ENCODE data around the gene TCTN2. TPM values are rescaled to one million over a fixed set of nuclear protein-coding genes. Genes with fewer than 3 reads are reported as not detected.

The TCTN2 gene
- total RNA-seq, 4 donors from 2014 or later = 21.3 to 34.5 (median 27.1) TPM

GRCh38 chr12:123715195-123715594 lies 44.3 kb downstream of the TCTN2 start:
- Histone ChIP-seq H3K4me1 (peaks cover 18 to 19% of the 10 kb centered on the region in 2 donors), H3K27ac (no peak overlapping the region), H3K27me3 (no peaks in the 10 kb centered on the region), H3K36me3 (no peaks in the 10 kb centered on the region), H3K9me3 (no peaks in the 10 kb centered on the region), H3K4me3 (replicated peaks in 1 of 3) (no peak overlapping the region)
- TF ChIP-seq POLR2A (IDR thresholded peaks at IDR 0.05) = no peak
- WGBS, 2 donors = 47 to 71% methylated on average over 2 of the region's 2 CpGs
- DNase-seq = no peak
- intact Hi-C loops (cut with DNase I) = no loop called here

- DNase-seq = no peak
- H3K4me1 ChIP-seq = peaks cover 13 to 24% of the 10 kb centered on the region in 2 donors
- peaks cover 3 to 7% of the 10 kb centered on the region in 2 donors for H3K36me3 ChIP-seq
- no peak overlapping the region for H3K27ac ChIP-seq
- no peaks in the 10 kb centered on the region for H3K27me3 ChIP-seq
- no peaks in the 10 kb centered on the region for H3K9me3 ChIP-seq
- no peak for TF ChIP-seq POLR2A (IDR thresholded peaks at IDR 0.05)
- intact Hi-C loops (cut with DNase I) = no loop called here
- H3K4me3 ChIP-seq (replicated peaks in 1 of 3) = no peak overlapping the region
- WGBS, 2 donors = 94 to 95% methylated on average over 3 of the region's 3 CpGs
Observed at GRCh38 chr12:123717350-123717749, 46.4 kb downstream of the TCTN2 start.

- no peak for DNase-seq
- intact Hi-C loops (cut with DNase I) = no loop called here
- H3K9me3 ChIP-seq = no peaks in the 10 kb centered on the region
- H3K27me3 ChIP-seq = no peaks in the 10 kb centered on the region
- H3K4me3 ChIP-seq (replicated peaks in 1 of 3) = no peak overlapping the region
- peaks cover 0 to 5% of the 10 kb centered on the region in 2 donors for H3K4me1 ChIP-seq
- TF ChIP-seq CTCF (IDR thresholded peaks at IDR 0.05) = no peak
- TF ChIP-seq POLR2A (IDR thresholded peaks at IDR 0.05) = no peak
- WGBS, 2 donors = 96 to 97% methylated on average over 5 of the region's 5 CpGs
- peak overlapping the region in 1 of 3 donors; percentile 25 for H3K27ac ChIP-seq
- H3K36me3 ChIP-seq = peaks cover 8 to 18% of the 10 kb centered on the region in 2 donors
Observed at GRCh38 chr12:123720141-123720814, 49.4 kb downstream of the TCTN2 start.

GRCh38 chr12:123721245-123721644 lies 50.3 kb downstream of the TCTN2 start:
- TF ChIP-seq POLR2A (IDR thresholded peaks at IDR 0.05) (no peak), CTCF (IDR thresholded peaks at IDR 0.05) (no peak)

GRCh38 chr12:123723011-123723410 lies 52.1 kb downstream of the TCTN2 start:
- intact Hi-C loops (cut with DNase I) = no loop called here
- Histone ChIP-seq H3K27me3 (no peaks in the 10 kb centered on the region), H3K36me3 (peaks cover 13 to 32% of the 10 kb centered on the region in 2 donors), H3K4me3 (replicated peaks in 1 of 3) (no peak overlapping the region), H3K4me1 (peaks cover 0 to 5% of the 10 kb centered on the region in 2 donors), H3K27ac (no peak overlapping the region), H3K9me3 (no peaks in the 10 kb centered on the region)
- WGBS, 2 donors = 82 to 87% methylated on average over 8 of the region's 8 CpGs
- TF ChIP-seq CTCF (IDR thresholded peaks at IDR 0.05) (no peak), POLR2A (IDR thresholded peaks at IDR 0.05) (no peak)
- no peak for DNase-seq

More at GRCh38 chr12:123721245-123721644, 50.3 kb downstream of the TCTN2 start:
- H3K9me3 ChIP-seq = no peaks in the 10 kb centered on the region
- peaks cover 0 to 5% of the 10 kb centered on the region in 2 donors for H3K4me1 ChIP-seq
- WGBS, 2 donors = 100% methylated on average over 2 of the region's 2 CpGs; no CpG with 5 or more reads in 1 of the 2 donors
- intact Hi-C loops (cut with DNase I) = no loop called here
- H3K27ac ChIP-seq = no peak overlapping the region
- H3K27me3 ChIP-seq = no peaks in the 10 kb centered on the region
- H3K36me3 ChIP-seq = peaks cover 8 to 18% of the 10 kb centered on the region in 2 donors
- no peak overlapping the region for H3K4me3 ChIP-seq (replicated peaks in 1 of 3)
- DNase-seq = no peak

- no peak overlapping the region for H3K4me3 ChIP-seq (replicated peaks in 1 of 3)
- peaks cover 0 to 5% of the 10 kb centered on the region in 2 donors for H3K4me1 ChIP-seq
- no peak for DNase-seq
- WGBS, 2 donors = 85 to 93% methylated on average over 5 of the region's 5 CpGs
- H3K27ac ChIP-seq = no peak overlapping the region
- H3K27me3 ChIP-seq = no peaks in the 10 kb centered on the region
- peaks cover 15 to 35% of the 10 kb centered on the region in 2 donors for H3K36me3 ChIP-seq
- H3K9me3 ChIP-seq = no peaks in the 10 kb centered on the region
- intact Hi-C loops (cut with DNase I) = no loop called here
- TF ChIP-seq CTCF (IDR thresholded peaks at IDR 0.05) (no peak), POLR2A (IDR thresholded peaks at IDR 0.05) (no peak)
Observed at GRCh38 chr12:123723765-123724164, 52.9 kb downstream of the TCTN2 start.

All from thyroid gland (tissue), 4 donors.